Activated CD4-positive, alpha-beta T cell treated with anti-CD3 and anti-CD28 coated beads for 48 hours (primary cell): ENCODE data around the gene OR11H6.
"Not testable (repeated sequence)": the region's sequence is repeated elsewhere in the genome, so short reads cannot be mapped to it uniquely, and the experiment has no call there.

Source experiments
- DNase-seq: peaks from one replicate; pipeline ENCODE4 v3.0.0-alpha.2; 2020

The OR11H6 gene

GRCh38 chr14:20223410-20223809 is at the start of gene OR11H6:
TSS of gene OR11H6 (plus strand) at chr14:20223710. CDS start at chr14:20223710, 0 bp downstream.
- DNase-seq: no peak

- not testable (repeated sequence) for DNase-seq
Observed at GRCh38 chr14:20174205-20174604, 49.3 kb upstream of the OR11H6 start.

- DNase-seq: no peak
Observed at GRCh38 chr14:20176330-20176729, 47.2 kb upstream of the OR11H6 start.

- no peak for DNase-seq
Observed at GRCh38 chr14:20177433-20177974, 46.0 kb upstream of the OR11H6 start.

- DNase-seq: no peak
Observed at GRCh38 chr14:20179218-20179617, 44.3 kb upstream of the OR11H6 start.

GRCh38 chr14:20179880-20180279 is 43.6 kb upstream of the OR11H6 start:
- DNase-seq: no peak

GRCh38 chr14:20180486-20180885 is 43.0 kb upstream of the OR11H6 start:
- no peak for DNase-seq

- DNase-seq: no peak
Observed at GRCh38 chr14:20184181-20184580, 39.3 kb upstream of the OR11H6 start.

GRCh38 chr14:20190596-20190995 is 32.9 kb upstream of the OR11H6 start, which contains the start of gene OR11G2:
TSS of gene OR11G2 (plus strand) at chr14:20190896. CDS start at chr14:20197438, 6,542 bp downstream.
- no peak for DNase-seq

GRCh38 chr14:20191396-20191795 is 32.1 kb upstream of the OR11H6 start:
- DNase-seq: no peak

- DNase-seq: no peak
Observed at GRCh38 chr14:20194101-20194500, 29.4 kb upstream of the OR11H6 start.

GRCh38 chr14:20195170-20195569 is 28.3 kb upstream of the OR11H6 start:
- not testable (repeated sequence) for DNase-seq

GRCh38 chr14:20195911-20196310 is 27.6 kb upstream of the OR11H6 start:
- DNase-seq: no peak

GRCh38 chr14:20197459-20197858 is 26.1 kb upstream of the OR11H6 start:
- DNase-seq: no peak

- DNase-seq: no peak
Observed at GRCh38 chr14:20198991-20199390, 24.5 kb upstream of the OR11H6 start.

GRCh38 chr14:20204721-20205120 is 18.8 kb upstream of the OR11H6 start:
- no peak for DNase-seq

GRCh38 chr14:20209595-20209994 is 13.9 kb upstream of the OR11H6 start:
- DNase-seq: no peak

- DNase-seq: not testable (repeated sequence)
Observed at GRCh38 chr14:20212406-20212805, 11.1 kb upstream of the OR11H6 start.

- DNase-seq: no peak
Observed at GRCh38 chr14:20215196-20215595, 8.3 kb upstream of the OR11H6 start.

GRCh38 chr14:20219033-20219432 is 4.5 kb upstream of the OR11H6 start:
- no peak for DNase-seq

- no peak for DNase-seq
Observed at GRCh38 chr14:20228681-20229080, 5.2 kb downstream of the OR11H6 start, which contains the start of gene OR11H7. TSS of gene OR11H7 (plus strand) at chr14:20228981.

GRCh38 chr14:20235415-20235814 is 11.9 kb downstream of the OR11H6 start:
- DNase-seq: not testable (repeated sequence)

- DNase-seq: no peak
Observed at GRCh38 chr14:20247646-20248246, 24.2 kb downstream of the OR11H6 start.

- no peak for DNase-seq
Observed at GRCh38 chr14:20262642-20263128, 39.2 kb downstream of the OR11H6 start.

GRCh38 chr14:20264361-20264760 is 40.9 kb downstream of the OR11H6 start:
- not testable (repeated sequence) for DNase-seq
